Measurements from ENCODE around the gene ZNF530. TPM values are rescaled to one million over a fixed set of nuclear protein-coding genes. Genes with fewer than 3 reads are reported as not detected.
A peak's percentile ranks its signal among the peaks of the same experiment; 100 is the strongest.

Gene ZNF530
- total and polyA plus RNA-seq, 2 experiments from 2014 or later: 6.5 to 7.1 TPM

- no peaks in the 10 kb centered on the region for H3K9me3 ChIP-seq (ENCODE audit: low read depth)
- no peaks in the 10 kb centered on the region for H3K27me3 ChIP-seq
- peak; percentile 92 to 93 for DNase-seq (ENCODE audit: low read depth in 1 of 2, low spot score in 1 of 2)
- TF ChIP-seq, protein P1, sequence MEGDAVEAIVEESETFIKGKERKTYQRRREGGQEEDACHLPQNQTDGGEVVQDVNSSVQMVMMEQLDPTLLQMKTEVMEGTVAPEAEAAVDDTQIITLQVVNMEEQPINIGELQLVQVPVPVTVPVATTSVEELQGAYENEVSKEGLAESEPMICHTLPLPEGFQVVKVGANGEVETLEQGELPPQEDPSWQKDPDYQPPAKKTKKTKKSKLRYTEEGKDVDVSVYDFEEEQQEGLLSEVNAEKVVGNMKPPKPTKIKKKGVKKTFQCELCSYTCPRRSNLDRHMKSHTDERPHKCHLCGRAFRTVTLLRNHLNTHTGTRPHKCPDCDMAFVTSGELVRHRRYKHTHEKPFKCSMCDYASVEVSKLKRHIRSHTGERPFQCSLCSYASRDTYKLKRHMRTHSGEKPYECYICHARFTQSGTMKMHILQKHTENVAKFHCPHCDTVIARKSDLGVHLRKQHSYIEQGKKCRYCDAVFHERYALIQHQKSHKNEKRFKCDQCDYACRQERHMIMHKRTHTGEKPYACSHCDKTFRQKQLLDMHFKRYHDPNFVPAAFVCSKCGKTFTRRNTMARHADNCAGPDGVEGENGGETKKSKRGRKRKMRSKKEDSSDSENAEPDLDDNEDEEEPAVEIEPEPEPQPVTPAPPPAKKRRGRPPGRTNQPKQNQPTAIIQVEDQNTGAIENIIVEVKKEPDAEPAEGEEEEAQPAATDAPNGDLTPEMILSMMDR (IDR thresholded peaks at IDR 0.05; ENCODE audit: low read depth, low read length): no peak
- H3K4me3 ChIP-seq: peak within 1 kb of the TSS; percentile 84
- H3K4me1 ChIP-seq (ENCODE audit: low read depth): peaks cover 16% of the 10 kb centered on the region
- peaks cover 11% of the 10 kb centered on the region for H3K36me3 ChIP-seq
- H3K27ac ChIP-seq: peak within 1 kb of the TSS; percentile 71
Measured at GRCh38 chr19:57559404-57560025, 40.2 kb upstream of the ZNF530 start, which contains the start of gene ZNF550. ZNF550 (minus strand) TSS chr19:57559863; CDS start chr19:57559682, 181 bp downstream.

- Histone ChIP-seq H3K27me3 (no peaks in the 10 kb centered on the region), H3K27ac (no peak overlapping the region), H3K36me3 (peaks cover 6% of the 10 kb centered on the region), H3K4me1 (ENCODE audit: low read depth) (peaks cover 16% of the 10 kb centered on the region), H3K9me3 (ENCODE audit: low read depth) (no peaks in the 10 kb centered on the region), H3K4me3 (peak overlapping the region; percentile 84)
- DNase-seq (ENCODE audit: low read depth in 1 of 2, low spot score in 1 of 2): peak in 1 of 2 donors; percentile 73
- TF ChIP-seq, protein P1 (IDR thresholded peaks at IDR 0.05; ENCODE audit: low read depth, low read length): no peak
Measured at GRCh38 chr19:57560049-57560491, 39.6 kb upstream of the ZNF530 start.

- Histone ChIP-seq H3K4me1 (ENCODE audit: low read depth) (peaks cover under 1% of the 10 kb centered on the region), H3K27ac (no peak overlapping the region), H3K27me3 (no peaks in the 10 kb centered on the region), H3K36me3 (no peaks in the 10 kb centered on the region), H3K9me3 (ENCODE audit: low read depth) (no peaks in the 10 kb centered on the region), H3K4me3 (no peak overlapping the region)
- TF ChIP-seq, protein P1 (IDR thresholded peaks at IDR 0.05; ENCODE audit: low read depth, low read length): no peak
- DNase-seq (ENCODE audit: low read depth in 1 of 2, low spot score in 1 of 2): no peak
Measured at GRCh38 chr19:57563547-57563946, 36.1 kb upstream of the ZNF530 start.

GRCh38 chr19:57566396-57567265, 33.1 kb upstream of the ZNF530 start:
- Histone ChIP-seq H3K36me3 (no peaks in the 10 kb centered on the region), H3K27me3 (no peaks in the 10 kb centered on the region), H3K4me1 (ENCODE audit: low read depth) (no peaks in the 10 kb centered on the region), H3K4me3 (no peak overlapping the region), H3K27ac (no peak overlapping the region), H3K9me3 (ENCODE audit: low read depth) (no peaks in the 10 kb centered on the region)
- peak; percentile 25 to 53 for DNase-seq (ENCODE audit: low read depth in 1 of 2, low spot score in 1 of 2)
- TF ChIP-seq, protein P1 (IDR thresholded peaks at IDR 0.05; ENCODE audit: low read depth, low read length): no peak

DNA sequence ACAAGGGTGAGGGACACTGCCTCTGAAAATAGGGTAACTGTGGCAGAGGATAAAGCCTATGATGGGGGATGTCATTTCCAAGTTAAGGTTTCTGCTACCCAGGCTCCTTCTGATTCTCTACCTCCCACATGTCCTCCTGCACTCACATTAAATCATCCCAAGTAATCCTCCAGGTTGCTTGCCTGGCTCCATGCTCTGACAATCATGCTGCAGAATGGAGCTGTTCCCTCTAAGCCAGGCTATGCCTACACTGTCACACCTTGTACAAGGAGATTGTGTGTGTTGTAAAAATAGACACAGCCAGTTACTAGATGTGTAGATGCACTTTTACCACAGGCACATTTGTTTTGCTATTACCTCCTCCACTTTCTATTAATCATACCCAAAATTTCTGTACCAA, 29.0 kb upstream of the ZNF530 start:
- TF ChIP-seq, protein P1 (IDR thresholded peaks at IDR 0.05; ENCODE audit: low read depth, low read length): no peak
- Histone ChIP-seq H3K4me3 (no peak overlapping the region), H3K9me3 (ENCODE audit: low read depth) (no peaks in the 10 kb centered on the region), H3K27ac (no peak overlapping the region), H3K27me3 (no peaks in the 10 kb centered on the region), H3K4me1 (ENCODE audit: low read depth) (no peaks in the 10 kb centered on the region), H3K36me3 (peaks cover 25% of the 10 kb centered on the region)
- DNase-seq (ENCODE audit: low read depth in 1 of 2, low spot score in 1 of 2): no peak

Measured in cardiac muscle cell (in vitro differentiated cells and primary cell).